ENCODE results near the gene SBNO2.

DNA sequence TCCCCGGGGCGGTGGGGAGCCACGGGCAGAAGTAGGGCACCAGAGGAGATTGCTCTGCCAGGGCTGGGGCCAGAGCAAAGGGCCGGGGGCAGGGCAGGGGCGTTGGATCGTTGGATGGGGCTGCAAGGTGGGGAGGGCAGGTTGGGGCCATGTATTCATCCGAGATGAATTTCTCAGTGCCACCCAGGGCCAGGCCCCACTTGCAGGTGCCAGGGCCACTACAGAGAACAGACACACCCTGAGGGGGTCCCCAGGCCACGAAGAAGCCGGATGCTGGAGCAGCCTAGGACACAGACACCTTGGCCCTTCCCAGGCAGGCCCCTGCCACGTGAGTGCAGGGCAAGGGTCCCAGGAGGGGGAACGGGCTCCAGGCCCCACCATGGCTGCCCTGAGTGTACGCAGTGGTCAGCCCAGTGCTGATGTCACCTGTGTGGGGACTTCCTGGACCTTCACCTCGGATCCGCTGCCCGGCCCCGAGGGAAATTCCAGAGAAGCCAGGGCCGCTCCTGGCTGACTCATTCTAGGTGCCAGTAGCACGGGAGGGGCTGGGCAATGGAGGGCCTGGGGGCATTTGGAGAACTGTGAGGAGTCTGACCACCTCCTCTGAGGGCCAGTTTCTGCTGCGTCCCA, 9.6 kb upstream of the SBNO2 start:
- TF ChIP-seq, protein P1, sequence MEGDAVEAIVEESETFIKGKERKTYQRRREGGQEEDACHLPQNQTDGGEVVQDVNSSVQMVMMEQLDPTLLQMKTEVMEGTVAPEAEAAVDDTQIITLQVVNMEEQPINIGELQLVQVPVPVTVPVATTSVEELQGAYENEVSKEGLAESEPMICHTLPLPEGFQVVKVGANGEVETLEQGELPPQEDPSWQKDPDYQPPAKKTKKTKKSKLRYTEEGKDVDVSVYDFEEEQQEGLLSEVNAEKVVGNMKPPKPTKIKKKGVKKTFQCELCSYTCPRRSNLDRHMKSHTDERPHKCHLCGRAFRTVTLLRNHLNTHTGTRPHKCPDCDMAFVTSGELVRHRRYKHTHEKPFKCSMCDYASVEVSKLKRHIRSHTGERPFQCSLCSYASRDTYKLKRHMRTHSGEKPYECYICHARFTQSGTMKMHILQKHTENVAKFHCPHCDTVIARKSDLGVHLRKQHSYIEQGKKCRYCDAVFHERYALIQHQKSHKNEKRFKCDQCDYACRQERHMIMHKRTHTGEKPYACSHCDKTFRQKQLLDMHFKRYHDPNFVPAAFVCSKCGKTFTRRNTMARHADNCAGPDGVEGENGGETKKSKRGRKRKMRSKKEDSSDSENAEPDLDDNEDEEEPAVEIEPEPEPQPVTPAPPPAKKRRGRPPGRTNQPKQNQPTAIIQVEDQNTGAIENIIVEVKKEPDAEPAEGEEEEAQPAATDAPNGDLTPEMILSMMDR (conservative IDR thresholded peaks at IDR 0.05; ENCODE audit: low read length) = no peak
- TF ChIP-seq EZH2phosphoT487 (IDR thresholded peaks at IDR 0.05; ENCODE audit: borderline replicate concordance) = no peak

Data from Loucy (cell line).